HG03103 (cell line): Measurements from ENCODE around the gene SETD3.

Experiments used
- ATAC-seq: cut with Tn5 transposase; IDR thresholded peaks from one replicate; pipeline ENCODE4 v1.9.1; 2021; ENCODE audit warnings: low read depth; ENCODE audit not compliant: unreplicated experiment

Gene SETD3

GRCh38 chr14:99380402-99380801 lies 100.3 kb downstream of the SETD3 start:
- ATAC-seq = no peak

- ATAC-seq = no peak
Observed at GRCh38 chr14:99378782-99379214, 101.9 kb downstream of the SETD3 start.

- ATAC-seq = no peak
Observed at GRCh38 chr14:99377951-99378350, 102.7 kb downstream of the SETD3 start.

GRCh38 chr14:99374964-99375363 lies 105.7 kb downstream of the SETD3 start:
- no peak for ATAC-seq

- ATAC-seq = no peak
Observed at GRCh38 chr14:99363616-99364290, 116.9 kb downstream of the SETD3 start.

- no peak for ATAC-seq
Observed at GRCh38 chr14:99363051-99363450, 117.6 kb downstream of the SETD3 start.

GRCh38 chr14:99361596-99362215 lies 119.0 kb downstream of the SETD3 start:
- no peak for ATAC-seq

GRCh38 chr14:99360774-99361595 lies 119.7 kb downstream of the SETD3 start:
- no peak for ATAC-seq

GRCh38 chr14:99359906-99360305 lies 120.8 kb downstream of the SETD3 start:
- no peak for ATAC-seq

GRCh38 chr14:99357916-99358390 lies 122.7 kb downstream of the SETD3 start:
- ATAC-seq = no peak

GRCh38 chr14:99357151-99357915 lies 123.3 kb downstream of the SETD3 start:
- no peak for ATAC-seq

- no peak for ATAC-seq
Observed at GRCh38 chr14:99356031-99356608, 124.5 kb downstream of the SETD3 start.

- no peak for ATAC-seq
Observed at GRCh38 chr14:99354166-99354875, 126.3 kb downstream of the SETD3 start.

GRCh38 chr14:99352688-99353280 lies 127.9 kb downstream of the SETD3 start:
- ATAC-seq = no peak

GRCh38 chr14:99351166-99352007 lies 129.3 kb downstream of the SETD3 start:
- ATAC-seq = no peak

- ATAC-seq = no peak
Observed at GRCh38 chr14:99350751-99351150, 129.9 kb downstream of the SETD3 start.

GRCh38 chr14:99349721-99350495 lies 130.8 kb downstream of the SETD3 start:
- ATAC-seq = no peak
